DOHH2 (cell line): ENCODE data around the gene SCLT1.
"Not testable (repeated sequence)": the region's sequence is repeated elsewhere in the genome, so short reads cannot be mapped to it uniquely, and the experiment has no call there.

Source experiments
- CTCF ChIP-seq: fragments of 200-600 bp; sonication (generic); IDR thresholded peaks from one replicate; pipeline ENCODE4 v1.5.1; 2014; ENCODE audit warnings: antibody characterized with exemption, mild to moderate bottlenecking, low read depth, low read length; ENCODE audit not compliant: poor library complexity, severe bottlenecking
- EZH2phosphoT487 ChIP-seq: fragments of 200-600 bp; sonication (generic); IDR thresholded peaks from 2 replicates; pipeline ENCODE4 v1.6.1; 2017; ENCODE audit warnings: borderline replicate concordance, mild to moderate bottlenecking, antibody characterized with exemption, low read length, moderate library complexity, mixed read lengths

- TF ChIP-seq CTCF, EZH2phosphoT487: not testable (repeated sequence)
These were observed 23.8 kb downstream of the SCLT1 start for GRCh38 chr4:129069537-129069936.
